B cell (primary cell): ENCODE data around the gene MARS1. TPM values are rescaled to one million over a fixed set of nuclear protein-coding genes. Genes with fewer than 3 reads are reported as not detected.

Source experiments
- ATAC-seq: fragments of 200-7000 bp; cut with Tn5 transposase; one replicate; pipeline ENCODE4 v1.10.0; 2021; ENCODE audit warnings: low read depth, mild to moderate bottlenecking, moderate number of reproducible peaks, moderate library complexity
- CTCF ChIA-PET: fragments of 350-600 bp; sonication (Branson Sonifier 250); formaldehyde crosslinking; loops from one replicate; lab custom pipeline; 2021; ENCODE audit warnings: antibody characterized with exemption, inconsistent platforms; lab: Charles Lee
- POLR2A ChIA-PET: fragments of 350-600 bp; sonication (Branson Sonifier 250); formaldehyde crosslinking; loops from one replicate; lab custom pipeline; 2021; ENCODE audit warnings: antibody characterized with exemption; lab: Charles Lee
- DNase-seq: peaks from one replicate; pipeline ENCODE4 v3.0.0; 2013
- H2AFZ ChIP-seq: 2 replicates; pipeline ENCODE4 v1.6.1; 2012; ENCODE audit warnings: mild to moderate bottlenecking, low read depth, low read length; ENCODE audit not compliant: insufficient read depth, poor library complexity, severe bottlenecking
- H3K27ac ChIP-seq, 2 donors: 1 replicate in 1 of 2; 2 replicates in 1 of 2; pipeline ENCODE4 v1.5.1; 2012 to 2013; ENCODE audit warnings: low read length in 2 of 2, mild to moderate bottlenecking in 2 of 2, moderate library complexity in 1 of 2
- H3K27me3 ChIP-seq, 4 experiments: fragments of 200-600 bp in 1 of 4; sonication (generic) in 1 of 4; replicated peaks in 1 of 4; 1 replicate in 2 of 4; 2 replicates in 2 of 4; pipeline versions ENCODE4 v1.6.1 to v1.7.0; 2013 to 2016; ENCODE audit warnings: low read length in 3 of 4, mild to moderate bottlenecking in 2 of 4, mixed read lengths in 1 of 4, moderate library complexity in 1 of 4; ENCODE audit not compliant: insufficient read depth in 4 of 4, control insufficient read depth in 3 of 4; ENCODE audit errors: control extremely low read depth in 1 of 4
- H3K36me3 ChIP-seq, 2 experiments: replicated peaks in 1 of 2; 1 replicate in 1 of 2; 2 replicates in 1 of 2; pipeline versions ENCODE4 v1.6.1 to v1.7.1; 2013; ENCODE audit warnings: low read length in 1 of 2; ENCODE audit not compliant: insufficient read depth in 2 of 2, control insufficient read depth in 1 of 2; ENCODE audit errors: control extremely low read depth in 1 of 2, extremely low read depth in 1 of 2
- H3K4me1 ChIP-seq, 2 donors: fragments of 200-600 bp in 1 of 2; sonication (generic) in 1 of 2; 1 replicate in 1 of 2; 2 replicates in 1 of 2; pipeline versions ENCODE4 v1.5.1 to v1.6.1; 2013 to 2017; ENCODE audit warnings: low read length in 2 of 2; ENCODE audit not compliant: control insufficient read depth in 2 of 2, insufficient read depth in 2 of 2
- H3K4me2 ChIP-seq: replicated peaks from 2 replicates; pipeline ENCODE3; 2012; ENCODE audit warnings: mild to moderate bottlenecking, low read depth, low read length; ENCODE audit not compliant: poor library complexity, severe bottlenecking
- H3K4me3 ChIP-seq, 5 experiments: fragments of 200-600 bp in 1 of 5; sonication (generic) in 1 of 5; 1 replicate in 3 of 5; 2 replicates in 2 of 5; pipeline versions ENCODE4 v1.5.1 to v1.7.0; 2011 to 2016; ENCODE audit warnings: low read length in 4 of 5, mild to moderate bottlenecking in 4 of 5, low read depth in 2 of 5, control low read depth in 1 of 5, moderate library complexity in 1 of 5; ENCODE audit not compliant: insufficient read depth in 1 of 5; ENCODE audit errors: control extremely low read depth in 1 of 5, extremely low read depth in 1 of 5
- H3K79me2 ChIP-seq: fragments of 200-600 bp; sonication (generic); one replicate; pipeline ENCODE4 v1.6.0; 2016; ENCODE audit warnings: low read length; ENCODE audit not compliant: control insufficient read depth, insufficient read depth
- H3K9ac ChIP-seq: fragments of 200-600 bp; sonication (generic); 2 replicates; pipeline ENCODE4 v1.6.1; 2017; ENCODE audit warnings: mild to moderate bottlenecking, low read length, moderate library complexity
- H3K9me3 ChIP-seq, 3 donors: one replicate each; pipeline versions ENCODE4 v1.6.1 to v1.7.1; 2013; ENCODE audit warnings: low read length in 2 of 3; ENCODE audit not compliant: control insufficient read depth in 2 of 3, insufficient read depth in 1 of 3; ENCODE audit errors: control extremely low read depth in 1 of 3
- H4K20me1 ChIP-seq: 2 replicates; pipeline ENCODE4 v1.6.0; 2012; ENCODE audit warnings: mild to moderate bottlenecking, low read length; ENCODE audit not compliant: insufficient read depth, control insufficient read depth, poor library complexity, severe bottlenecking
- H3K27ac Mint-ChIP-seq: one replicate; pipeline ENCODE4 v1.8.0; 2021; ENCODE audit warnings: mixed read lengths
- H3K27me3 Mint-ChIP-seq: one replicate; pipeline ENCODE4 v1.8.0; 2021; ENCODE audit warnings: mixed read lengths
- H3K4me1 Mint-ChIP-seq: one replicate; pipeline ENCODE4 v1.8.0; 2021; ENCODE audit warnings: mixed read lengths
- H3K4me3 Mint-ChIP-seq: one replicate; pipeline ENCODE4 v1.8.0; 2021; ENCODE audit warnings: mixed read lengths
- H3K9me3 Mint-ChIP-seq: one replicate; pipeline ENCODE4 v1.8.0; 2022; ENCODE audit warnings: mixed read lengths; ENCODE audit not compliant: insufficient read depth
- CTCF ChIP-seq: fragments of 200-600 bp; IDR thresholded peaks from one replicate; pipeline ENCODE4 v1.8.0; 2022; ENCODE audit warnings: antibody characterized with exemption, mild to moderate bottlenecking
- EZH2 ChIP-seq: IDR thresholded peaks from 2 replicates; pipeline ENCODE4 v1.6.1; 2012; ENCODE audit warnings: borderline replicate concordance, low read depth, mild to moderate bottlenecking, moderate library complexity, low read length; ENCODE audit not compliant: insufficient read depth, poor library complexity, severe bottlenecking
- WGBS: methylation state at CpG from one replicate; pipeline ENCODE4 v1.1.5; 2013; ENCODE audit warnings: missing lambda C conversion rate; ENCODE audit not compliant: insufficient coverage; 5-methylcytosine and 5-hydroxymethylcytosine counted together
- intact Hi-C: fragments of 100-400 bp; cut with micrococcal nuclease; formaldehyde crosslinking; loops from one replicate; pipeline ENCODE4 v1.10.0; 2022
- polyA minus RNA-seq: library from RNA; depleted of rRNA, polyadenylated mRNA; stranded (reverse); fragments of >200 nt; gene quantifications from 2 replicates; pipeline ENCODE4 v1.2.3, GENCODE V29; 2012
- polyA plus RNA-seq: library from polyadenylated mRNA; depleted of rRNA; stranded (reverse); fragments of >200 nt; gene quantifications from 2 replicates; pipeline ENCODE4 v1.2.3, GENCODE V29; 2012
- total RNA-seq, 2 donors: library from RNA; stranded (reverse); fragments of 120-200 nt in 1 of 2; gene quantifications; 1 replicate in 1 of 2; 2 replicates in 1 of 2; pipeline versions ENCODE4 v1.2.3 to v1.2.4, GENCODE V29; 2013 to 2022

MARS1 gene
- 183 and 193 TPM in 2 replicates for total RNA-seq
- total RNA-seq (2013) = 94.9 TPM
- 158 and 234 TPM in 2 replicates for polyA plus RNA-seq
- 67.7 and 145 TPM in 2 replicates for polyA minus RNA-seq

GRCh38 chr12:57487597-57488401, at the start of gene MARS1:
MARS1 (plus strand) TSS chr12:57488068; CDS start chr12:57488091, 23 bp downstream.
- WGBS = 13% methylated on average over 41 of the region's 47 CpGs
- TF ChIP-seq EZH2 (no peak), CTCF (no peak)
- Histone ChIP-seq H3K4me3 (peak within 1 kb of the TSS; percentile 66 to 95 (median 86)), H3K27me3 (no peaks in the 10 kb centered on the region), H2AFZ (peak within 1 kb of the TSS; percentile 85), H3K36me3 (peaks cover 5 to 29% of the 10 kb centered on the region in 2 experiments), H3K79me2 (peaks cover 60% of the 10 kb centered on the region), H3K4me1 (peaks cover 20 to 25% of the 10 kb centered on the region in 2 donors), H3K9me3 (no peaks in the 10 kb centered on the region), H3K9ac (peak within 1 kb of the TSS; percentile 77), H3K4me2 (peak within 1 kb of the TSS; percentile 98), H3K27ac (peak within 1 kb of the TSS; percentile 42 to 86), H4K20me1 (peaks cover 5% of the 10 kb centered on the region)
- Mint-ChIP-seq H3K4me3 (peak within 1 kb of the TSS; percentile 89), H3K27me3 (no peaks in the 10 kb centered on the region), H3K27ac (peak within 1 kb of the TSS; percentile 93), H3K4me1 (peaks cover 31% of the 10 kb centered on the region), H3K9me3 (no peaks in the 10 kb centered on the region)
- ChIA-PET CTCF (interaction anchor here (0.7 to 3.3 kb wide), 6 partner anchors 9 to 35 kb away, joined by 3 to 18 read pairs (median 8); partner anchors contain the start of gene GLI1), POLR2A (interaction anchor here (0.7 to 1.0 kb wide), 3 partner anchors 8 to 33 kb away, joined by 3 read pairs; partner anchors contain the start of gene ARHGAP9)
- intact Hi-C loops = loop anchor here (1.0 to 10.0 kb wide), 7 partner anchors 8 to 735 kb away; partner anchors contain the start of genes ARHGAP9, CDK4, DCTN2 and DDIT3
- DNase-seq = peak; percentile 96
- peak; percentile 98 for ATAC-seq

- Mint-ChIP-seq H3K27me3 (peaks cover 9% of the 10 kb centered on the region), H3K4me3 (no peak overlapping the region), H3K27ac (no peak overlapping the region), H3K9me3 (peaks cover 2% of the 10 kb centered on the region), H3K4me1 (no peaks in the 10 kb centered on the region)
- H3K27ac ChIP-seq = no peak overlapping the region
- H3K9ac ChIP-seq = no peak overlapping the region
- H4K20me1 ChIP-seq = no peaks in the 10 kb centered on the region
- H3K27me3 ChIP-seq = no peaks in the 10 kb centered on the region
- H2AFZ ChIP-seq = no peak overlapping the region
- no peak overlapping the region for H3K4me3 ChIP-seq
- H3K4me2 ChIP-seq = no peak overlapping the region
- ChIA-PET POLR2A (no interaction called here), CTCF (no interaction called here)
- H3K9me3 ChIP-seq = peaks cover 1 to 11% (median 7%) of the 10 kb centered on the region in 3 donors
- no peaks in the 10 kb centered on the region for H3K36me3 ChIP-seq
- TF ChIP-seq CTCF (no peak), EZH2 (no peak)
- no peaks in the 10 kb centered on the region for H3K79me2 ChIP-seq
- intact Hi-C loops = no loop called here
- DNase-seq = no peak
- no peaks in the 10 kb centered on the region for H3K4me1 ChIP-seq
- ATAC-seq = no peak
- WGBS = no CpG with 5 or more reads among the region's 1 CpG
Measured at GRCh38 chr12:57438400-57438799, 49.5 kb upstream of the MARS1 start.
